SK-N-SH (cell line): Measurements from ENCODE around the gene ATG4C. TPM values are rescaled to one million over a fixed set of nuclear protein-coding genes. Genes with fewer than 3 reads are reported as not detected.

ENCODE experiments used
- CTCF ChIA-PET: fragments of 300-600, 350-600 bp; formaldehyde crosslinking; extraction: SDS; loops from one replicate; lab custom pipeline; 2021; lab: Yijun Ruan, JAX
- POLR2A ChIA-PET: fragments of 350-600 bp; sonication (Branson Sonifier 250); formaldehyde crosslinking; extraction: SDS; loops from one replicate; lab custom pipeline; 2020; ENCODE audit warnings: antibody characterized with exemption, inconsistent platforms; lab: Yijun Ruan, JAX
- DNase-seq: peaks from one replicate; pipeline ENCODE4 v3.0.0; 2012
- H2AFZ ChIP-seq: fragments of 200-600 bp; sonication (generic); 2 replicates; pipeline ENCODE4 v1.8.1; 2016; ENCODE audit warnings: antibody characterized with exemption, mild to moderate bottlenecking, low read depth
- H3F3A ChIP-seq: fragments of 200-600 bp; sonication (generic); replicated peaks from 2 replicates; pipeline ENCODE3; 2016; ENCODE audit warnings: antibody characterized with exemption, mild to moderate bottlenecking; ENCODE audit not compliant: insufficient read depth
- H3K27ac ChIP-seq, 2 experiments: fragments of 200-500 bp in 1 of 2; fragments of 200-600 bp in 1 of 2; sonication (Bioruptor generic) in 1 of 2; sonication (generic), shearing (Covaris generic) in 1 of 2; 2 replicates each; pipeline versions ENCODE4 v1.5.1 to v1.6.1; 2014 to 2016; ENCODE audit warnings: low read depth in 2 of 2, inconsistent platforms in 1 of 2, low read length in 1 of 2, mild to moderate bottlenecking in 1 of 2, mixed read lengths in 1 of 2
- H3K27me3 ChIP-seq: fragments of 200-600 bp; sonication (generic), shearing (Covaris generic); 2 replicates; pipeline ENCODE4 v1.6.1; 2016; ENCODE audit warnings: mixed run types; ENCODE audit not compliant: insufficient read depth
- H3K36me3 ChIP-seq, 2 experiments: fragments of 200-500 bp in 1 of 2; fragments of 200-600 bp in 1 of 2; sonication (Bioruptor generic) in 1 of 2; sonication (generic) in 1 of 2; replicated peaks in 1 of 2; 2 replicates each; pipeline versions ENCODE3 to v1.5.1; 2014 to 2016; ENCODE audit warnings: low read length in 1 of 2, mild to moderate bottlenecking in 1 of 2; ENCODE audit not compliant: insufficient read depth in 2 of 2, control insufficient read depth in 1 of 2
- H3K4me1 ChIP-seq, 2 experiments: fragments of 200-500 bp in 1 of 2; fragments of 200-600 bp in 1 of 2; sonication (Bioruptor generic) in 1 of 2; sonication (generic), shearing (Covaris generic) in 1 of 2; 2 replicates each; pipeline versions ENCODE4 v1.5.1 to v1.6.1; 2014 to 2016; ENCODE audit warnings: low read depth in 1 of 2, low read length in 1 of 2, mixed run types in 1 of 2; ENCODE audit not compliant: insufficient read depth in 2 of 2, control insufficient read depth in 1 of 2
- H3K4me2 ChIP-seq: fragments of 200-600 bp; sonication (generic), shearing (Covaris generic); 2 replicates; pipeline ENCODE4 v1.6.1; 2017; ENCODE audit warnings: mixed run types
- H3K4me3 ChIP-seq, 2 experiments: fragments of 200-500 bp in 1 of 2; fragments of 200-600 bp in 1 of 2; sonication (Bioruptor generic) in 1 of 2; sonication (generic), shearing (Covaris generic) in 1 of 2; 2 replicates each; pipeline versions ENCODE4 v1.5.1 to v1.8.1; 2014 to 2016; ENCODE audit warnings: low read depth in 2 of 2, inconsistent platforms in 1 of 2, low read length in 1 of 2, mild to moderate bottlenecking in 1 of 2, mixed read lengths in 1 of 2, moderate library complexity in 1 of 2
- H3K79me2 ChIP-seq: fragments of 200-600 bp; sonication (generic); 2 replicates; pipeline ENCODE4 v1.8.1; 2017; ENCODE audit warnings: mild to moderate bottlenecking; ENCODE audit not compliant: insufficient read depth
- H3K9ac ChIP-seq: fragments of 200-600 bp; sonication (generic); 2 replicates; pipeline ENCODE4 v1.6.1; 2017; ENCODE audit warnings: mixed run types
- H3K9me2 ChIP-seq: fragments of 200-600 bp; sonication (generic); 2 replicates; pipeline ENCODE4 v1.6.1; 2017; ENCODE audit warnings: mixed run types
- H3K9me3 ChIP-seq: fragments of 200-600 bp; sonication (generic); 2 replicates; pipeline ENCODE4 v1.6.1; 2017; ENCODE audit warnings: mixed run types, mild to moderate bottlenecking, moderate library complexity
- H4K20me1 ChIP-seq: fragments of 200-600 bp; sonication (generic); 2 replicates; pipeline ENCODE4 v1.6.1; 2017; ENCODE audit warnings: mild to moderate bottlenecking, mixed run types; ENCODE audit not compliant: insufficient read depth
- CHD2 ChIP-seq: fragments of 150-350 bp; IDR thresholded peaks from 2 replicates; pipeline ENCODE4 v1.6.1; 2018; ENCODE audit warnings: low read length; ENCODE audit not compliant: partially characterized antibody
- EZH2phosphoT487 ChIP-seq: fragments of 200-600 bp; sonication (generic); IDR thresholded peaks from 2 replicates; pipeline ENCODE4 v1.6.1; 2017; ENCODE audit warnings: low read depth, mixed run types, mild to moderate bottlenecking, antibody characterized with exemption, moderate library complexity, borderline replicate concordance
- GATA2 ChIP-seq: sonication (generic); formaldehyde crosslinking; IDR thresholded peaks from 2 replicates; pipeline ENCODE4 v1.5.0; 2020; ENCODE audit warnings: mild to moderate bottlenecking, missing genetic modification reagents
- JUND ChIP-seq: IDR thresholded peaks from 2 replicates; pipeline ENCODE4 v1.4.0; 2012
- NRF1 ChIP-seq: IDR thresholded peaks from 2 replicates; pipeline ENCODE4 v1.6.1; 2012; ENCODE audit warnings: low read depth, mild to moderate bottlenecking, low read length
- PBX3 ChIP-seq: IDR thresholded peaks from 2 replicates; pipeline ENCODE4; 2012
- RAD21 ChIP-seq: IDR thresholded peaks from 2 replicates; pipeline ENCODE4 v1.6.1; 2012; ENCODE audit warnings: mild to moderate bottlenecking, low read length
- RFX5 ChIP-seq: IDR thresholded peaks from 2 replicates; pipeline ENCODE4 v1.6.1; 2012; ENCODE audit warnings: mild to moderate bottlenecking, improper control_type of control experiment, low read length
- RXRA ChIP-seq: IDR thresholded peaks from 2 replicates; pipeline ENCODE4 v1.4.0; 2012; ENCODE audit warnings: low read depth, mild to moderate bottlenecking, borderline replicate concordance
- SIN3A ChIP-seq: IDR thresholded peaks from 2 replicates; pipeline ENCODE4 v1.6.1; 2012; ENCODE audit warnings: low read depth, mild to moderate bottlenecking, low read length, moderate library complexity, borderline replicate concordance
- YY1 ChIP-seq: IDR thresholded peaks from 2 replicates; pipeline ENCODE4 v1.4.0; 2012; ENCODE audit warnings: low read depth, mild to moderate bottlenecking
- ZBTB33 ChIP-seq: IDR thresholded peaks from 2 replicates; pipeline ENCODE4 v1.4.0; 2012; ENCODE audit warnings: low read depth, borderline replicate concordance
- WGBS: methylation state at CpG from one replicate; pipeline ENCODE4 v1.1.6; 2017; ENCODE audit warnings: low lambda C conversion rate; 5-methylcytosine and 5-hydroxymethylcytosine counted together
- polyA plus RNA-seq, 3 experiments: library from polyadenylated mRNA; depleted of rRNA; stranded (reverse); fragments of >200 nt; gene quantifications; 2 replicates each; pipeline ENCODE4 v1.2.3, GENCODE V29; 2012

Gene ATG4C
- polyA plus RNA-seq, 1 of the 3 experiments (the other 2 are of a cell fraction): 3.0 TPM

- no peak for DNase-seq
- WGBS: 85% methylated on average over 12 of the region's 12 CpGs
- TF ChIP-seq CHD2: no peak
- no peak for TF ChIP-seq ZBTB33
- no peak for TF ChIP-seq SIN3A
- no peak for TF ChIP-seq RXRA
- no peak for TF ChIP-seq RAD21
- no peak for TF ChIP-seq JUND
- Histone ChIP-seq H3F3A (no peaks in the 10 kb centered on the region), H4K20me1 (no peaks in the 10 kb centered on the region), H3K9me3 (no peaks in the 10 kb centered on the region), H3K27ac (no peak overlapping the region), H3K4me2 (no peak overlapping the region), H3K9me2 (no peaks in the 10 kb centered on the region), H3K27me3 (no peaks in the 10 kb centered on the region), H2AFZ (no peak overlapping the region), H3K36me3 (no peaks in the 10 kb centered on the region), H3K9ac (no peak overlapping the region), H3K4me3 (no peak overlapping the region), H3K79me2 (no peaks in the 10 kb centered on the region), H3K4me1 (peaks cover 0 to 4% of the 10 kb centered on the region in 2 experiments; a peak in 2 of 4 replicates)
- POLR2A ChIA-PET: no interaction called here
- CTCF ChIA-PET: interaction anchor here (1.6 to 3.3 kb wide), 2 partner anchors 9 to 246 kb away, joined by 4 to 35 read pairs; no protein-coding TSS in a partner anchor
Observed at GRCh38 chr1:62903522-62903921, 119.6 kb downstream of the ATG4C start.

GRCh38 chr1:62903982-62904855 lies 120.3 kb downstream of the ATG4C start:
- no peak overlapping the region for H3K4me2 ChIP-seq
- no peak for TF ChIP-seq SIN3A
- TF ChIP-seq GATA2: no peak
- TF ChIP-seq JUND: no peak
- TF ChIP-seq PBX3: no peak
- TF ChIP-seq RFX5: no peak
- no peak for TF ChIP-seq EZH2phosphoT487
- TF ChIP-seq NRF1: no peak
- TF ChIP-seq YY1: no peak
- no peak overlapping the region for H3K9ac ChIP-seq
- H3K27me3 ChIP-seq: no peaks in the 10 kb centered on the region
- H3F3A ChIP-seq: no peaks in the 10 kb centered on the region
- H3K79me2 ChIP-seq: no peaks in the 10 kb centered on the region
- no peaks in the 10 kb centered on the region for H3K9me2 ChIP-seq
- H3K4me1 ChIP-seq: peaks cover 0 to 4% of the 10 kb centered on the region in 2 experiments; a peak in 2 of 4 replicates
- no peaks in the 10 kb centered on the region for H4K20me1 ChIP-seq
- H3K27ac ChIP-seq: no peak overlapping the region
- ChIA-PET CTCF (interaction anchor here (1.4 to 3.3 kb wide), 4 partner anchors 10 to 245 kb away, joined by 3 to 35 read pairs (median 4); no protein-coding TSS in a partner anchor), POLR2A (no interaction called here)
- H3K4me3 ChIP-seq: no peak overlapping the region
- no peak overlapping the region for H2AFZ ChIP-seq
- WGBS: 73% methylated on average over 8 of the region's 8 CpGs
- H3K36me3 ChIP-seq: no peaks in the 10 kb centered on the region
- no peak for DNase-seq
- no peaks in the 10 kb centered on the region for H3K9me3 ChIP-seq
